Glutamatergic neuron (in vitro differentiated cells): Measurements from ENCODE around the gene HOXD13. TPM values are rescaled to one million over a fixed set of nuclear protein-coding genes. Genes with fewer than 3 reads are reported as not detected.

ENCODE experiments used
- DNase-seq: peaks from one replicate; pipeline ENCODE4 v3.0.0; 2022
- H3K27ac Mint-ChIP-seq: one replicate; pipeline ENCODE4 v1.8.0; 2020; ENCODE audit warnings: mild to moderate bottlenecking, mixed read lengths, inconsistent platforms; ENCODE audit not compliant: unreplicated experiment
- H3K27me3 Mint-ChIP-seq: one replicate; pipeline ENCODE4 v1.8.0; 2020; ENCODE audit warnings: mild to moderate bottlenecking, moderate library complexity, mixed read lengths, inconsistent platforms; ENCODE audit not compliant: unreplicated experiment
- H3K36me3 Mint-ChIP-seq: one replicate; pipeline ENCODE4 v1.8.0; 2020; ENCODE audit warnings: mild to moderate bottlenecking, mixed read lengths, inconsistent platforms; ENCODE audit not compliant: unreplicated experiment
- H3K4me1 Mint-ChIP-seq: one replicate; pipeline ENCODE4 v1.8.0; 2020; ENCODE audit warnings: mild to moderate bottlenecking, low read depth, mixed read lengths, inconsistent platforms; ENCODE audit not compliant: unreplicated experiment
- H3K4me3 Mint-ChIP-seq: one replicate; pipeline ENCODE4 v1.8.0; 2020; ENCODE audit warnings: mild to moderate bottlenecking, mixed read lengths, inconsistent platforms; ENCODE audit not compliant: unreplicated experiment
- H3K9me3 Mint-ChIP-seq: one replicate; pipeline ENCODE4 v1.8.0; 2020; ENCODE audit warnings: mild to moderate bottlenecking, moderate library complexity, mixed read lengths, inconsistent platforms; ENCODE audit not compliant: unreplicated experiment
- total RNA-seq: library from RNA; stranded (reverse); fragmentation: NEBNext Ultra II Directional; extraction: Animal tissue kit (Norgen Biotek cat#: 25700); gene quantifications from one replicate; pipeline ENCODE4 v1.2.1, GENCODE V29; 2021; ENCODE audit not compliant: unreplicated experiment
- TF ChIP-seq, protein P1 (sequence below): fragments of 200-600 bp; sonication (generic); IDR thresholded peaks from one replicate; pipeline ENCODE4 v1.5.0; 2021; ENCODE audit not compliant: partially characterized antibody, unreplicated experiment

The HOXD13 gene
- total RNA-seq, 1 donor from 2014 or later, result 0.17 TPM

DNA sequence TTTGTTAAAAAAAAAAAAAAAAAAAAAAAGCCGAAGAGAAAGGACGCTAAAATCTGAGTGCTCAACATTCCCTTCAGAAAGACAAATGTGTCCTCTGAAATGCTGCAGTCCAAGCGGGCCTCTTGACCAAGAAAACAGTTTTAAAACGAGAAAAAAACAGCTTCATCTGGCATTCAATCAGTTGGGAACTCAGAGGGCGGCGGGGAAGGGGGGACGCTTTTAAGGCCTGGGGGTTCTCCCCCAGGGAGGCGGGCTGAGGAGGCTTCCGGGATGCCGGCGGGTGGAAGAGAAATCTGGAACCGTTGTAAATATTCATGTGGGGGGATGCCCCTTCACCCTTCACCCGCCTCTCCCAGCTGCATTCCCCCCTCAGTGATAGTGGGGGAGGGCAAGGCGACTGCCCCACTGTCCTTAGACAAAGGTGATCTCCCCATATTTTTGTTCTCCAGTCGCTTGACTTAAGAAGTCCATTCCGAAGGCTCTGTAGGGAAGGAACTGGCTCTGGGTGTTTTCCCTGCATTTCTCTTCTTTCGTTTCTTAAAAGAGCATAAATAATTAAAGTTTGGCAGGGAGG lies 11.3 kb downstream of the HOXD13 start:
- DNase-seq, result no peak
- Mint-ChIP-seq H3K27me3 (peaks cover 52% of the 10 kb centered on the region), H3K27ac (no peak overlapping the region), H3K9me3 (peaks cover 6% of the 10 kb centered on the region), H3K4me1 (peaks cover 6% of the 10 kb centered on the region), H3K36me3 (no peaks in the 10 kb centered on the region), H3K4me3 (no peak overlapping the region)
- TF ChIP-seq, protein P1, sequence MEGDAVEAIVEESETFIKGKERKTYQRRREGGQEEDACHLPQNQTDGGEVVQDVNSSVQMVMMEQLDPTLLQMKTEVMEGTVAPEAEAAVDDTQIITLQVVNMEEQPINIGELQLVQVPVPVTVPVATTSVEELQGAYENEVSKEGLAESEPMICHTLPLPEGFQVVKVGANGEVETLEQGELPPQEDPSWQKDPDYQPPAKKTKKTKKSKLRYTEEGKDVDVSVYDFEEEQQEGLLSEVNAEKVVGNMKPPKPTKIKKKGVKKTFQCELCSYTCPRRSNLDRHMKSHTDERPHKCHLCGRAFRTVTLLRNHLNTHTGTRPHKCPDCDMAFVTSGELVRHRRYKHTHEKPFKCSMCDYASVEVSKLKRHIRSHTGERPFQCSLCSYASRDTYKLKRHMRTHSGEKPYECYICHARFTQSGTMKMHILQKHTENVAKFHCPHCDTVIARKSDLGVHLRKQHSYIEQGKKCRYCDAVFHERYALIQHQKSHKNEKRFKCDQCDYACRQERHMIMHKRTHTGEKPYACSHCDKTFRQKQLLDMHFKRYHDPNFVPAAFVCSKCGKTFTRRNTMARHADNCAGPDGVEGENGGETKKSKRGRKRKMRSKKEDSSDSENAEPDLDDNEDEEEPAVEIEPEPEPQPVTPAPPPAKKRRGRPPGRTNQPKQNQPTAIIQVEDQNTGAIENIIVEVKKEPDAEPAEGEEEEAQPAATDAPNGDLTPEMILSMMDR, result no peak

DNA sequence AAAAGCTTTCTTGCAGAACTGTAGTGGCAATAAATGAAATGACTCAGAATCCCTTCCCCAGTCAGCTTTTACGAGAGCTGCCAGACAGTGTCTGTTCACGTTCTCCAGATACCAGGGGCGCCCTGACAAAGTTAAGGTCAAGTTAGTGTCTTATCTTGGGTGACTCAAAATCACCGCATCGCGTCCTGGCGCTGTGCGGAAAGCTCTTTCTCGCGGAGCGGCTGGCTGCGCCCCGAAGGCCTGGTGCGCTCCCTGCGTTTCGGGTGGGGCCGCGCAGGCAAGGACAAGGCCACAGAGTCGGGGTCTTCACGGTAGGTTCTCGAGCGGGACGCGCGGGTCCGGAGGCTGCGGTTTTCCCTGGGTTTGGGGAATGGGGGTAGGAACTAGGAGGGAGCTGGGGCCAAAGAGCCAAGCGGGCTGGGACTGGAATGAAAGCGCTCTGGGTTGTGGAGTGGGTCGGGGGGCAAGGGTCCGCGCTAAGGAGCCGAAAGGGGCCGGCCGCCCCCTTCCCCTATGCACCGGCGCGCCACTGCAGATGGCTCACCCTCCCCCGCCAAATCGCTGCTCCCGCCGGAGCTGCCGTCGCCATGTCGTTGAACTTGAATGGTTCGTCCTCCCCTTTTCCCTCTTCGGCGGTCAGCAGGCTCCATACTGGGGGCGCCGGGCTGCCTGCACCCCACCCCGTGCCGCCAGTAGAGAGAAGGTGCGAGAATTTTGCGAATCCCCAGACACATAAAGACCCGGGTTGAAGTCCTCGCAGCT lies 12.0 kb downstream of the HOXD13 start:
- Mint-ChIP-seq H3K4me1 (peaks cover 4% of the 10 kb centered on the region), H3K4me3 (no peak overlapping the region), H3K27ac (no peak overlapping the region), H3K36me3 (no peaks in the 10 kb centered on the region), H3K9me3 (peaks cover 9% of the 10 kb centered on the region), H3K27me3 (peaks cover 55% of the 10 kb centered on the region)
- TF ChIP-seq, protein P1, result no peak
- no peak for DNase-seq

DNA sequence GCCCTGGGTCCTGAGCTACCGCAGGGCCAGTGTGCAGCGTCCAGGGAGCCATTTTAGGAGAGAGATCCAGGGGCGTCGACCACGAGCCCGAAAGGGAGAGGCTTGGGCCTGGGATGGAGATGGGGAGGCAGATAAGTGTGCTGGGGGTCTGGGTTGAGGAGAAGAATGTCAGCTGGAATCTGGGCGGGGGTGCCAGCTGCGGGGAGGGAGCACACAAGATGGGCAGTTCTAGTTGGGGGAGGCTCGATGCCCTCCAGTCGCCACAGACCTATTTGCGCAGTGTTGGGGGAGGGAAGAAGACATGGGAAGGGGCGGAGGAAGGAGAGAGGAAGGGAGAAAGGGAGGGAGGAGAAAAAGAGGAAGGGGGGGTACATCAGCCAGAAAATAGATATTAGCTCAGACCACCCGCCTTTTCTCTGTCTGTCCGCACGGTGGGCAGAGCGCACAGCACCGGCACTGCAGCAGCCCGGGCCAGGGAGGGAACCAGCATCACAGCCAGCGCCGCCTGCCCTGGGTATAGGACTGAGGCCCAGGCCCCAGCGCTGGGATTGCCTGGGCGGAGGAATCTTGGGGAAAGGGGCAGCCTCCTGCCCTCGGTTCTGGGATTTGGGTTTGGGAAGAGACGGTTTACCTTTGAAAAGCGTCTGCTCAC lies 12.7 kb downstream of the HOXD13 start:
- Mint-ChIP-seq H3K9me3 (peaks cover 10% of the 10 kb centered on the region), H3K4me3 (no peak overlapping the region), H3K27me3 (peaks cover 56% of the 10 kb centered on the region), H3K27ac (no peak overlapping the region), H3K36me3 (no peaks in the 10 kb centered on the region), H3K4me1 (peaks cover 3% of the 10 kb centered on the region)
- DNase-seq, result no peak
- TF ChIP-seq, protein P1, result no peak

DNA sequence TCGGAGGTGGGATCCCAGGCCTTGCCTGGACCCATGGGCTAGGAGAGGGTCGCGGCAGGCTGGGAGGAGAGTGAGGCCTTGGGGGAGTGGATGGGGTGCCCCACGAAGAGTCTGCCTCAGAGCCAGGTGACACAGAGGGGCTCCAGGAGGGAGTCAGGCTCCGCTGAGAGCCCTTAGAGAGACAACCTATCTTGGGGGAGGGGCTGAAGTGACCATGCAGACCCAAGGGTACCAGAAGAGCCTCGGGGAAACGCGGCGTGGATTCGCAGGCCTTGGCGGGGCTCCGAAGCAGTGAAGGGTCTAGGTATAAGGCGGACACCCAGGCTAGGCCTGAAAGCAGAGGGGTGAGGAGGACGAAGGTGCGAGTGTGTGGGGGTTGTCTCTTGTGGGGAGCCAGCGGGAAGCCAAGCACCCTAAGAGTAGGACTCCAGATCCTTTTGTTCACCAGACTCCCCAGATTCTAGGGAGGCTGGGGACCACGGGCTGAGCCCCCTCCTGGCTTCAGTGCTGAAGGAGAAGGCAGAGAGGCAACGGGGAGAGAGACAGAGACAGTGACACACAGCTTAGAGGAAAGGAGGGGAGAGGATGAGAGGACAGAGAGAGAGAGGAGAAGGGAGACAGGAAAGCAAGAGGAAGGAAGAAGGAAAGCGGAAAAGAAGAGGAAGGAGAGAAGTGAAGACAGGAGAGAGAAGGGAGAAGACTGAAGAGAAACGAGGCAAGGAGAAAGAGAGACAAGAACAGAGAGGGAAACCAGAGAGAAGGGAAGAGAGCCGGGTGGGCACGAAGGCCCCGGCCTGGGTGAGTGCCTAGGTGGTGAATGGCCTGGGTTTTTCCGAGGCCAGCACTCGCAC lies 13.4 kb downstream of the HOXD13 start:
- Mint-ChIP-seq H3K4me1 (peaks cover 3% of the 10 kb centered on the region), H3K4me3 (peak overlapping the region; percentile 76), H3K9me3 (peaks cover 10% of the 10 kb centered on the region), H3K27ac (no peak overlapping the region), H3K27me3 (peaks cover 54% of the 10 kb centered on the region), H3K36me3 (no peaks in the 10 kb centered on the region)
- TF ChIP-seq, protein P1, result no peak
- no peak for DNase-seq
